ENCODE measurements around the gene COX5B.
A peak's percentile ranks its signal among the peaks of the same experiment; 100 is the strongest.
"Not testable (repeated sequence)": the region's sequence is repeated elsewhere in the genome, so short reads cannot be mapped to it uniquely, and the experiment has no call there.

COX5B gene

DNA sequence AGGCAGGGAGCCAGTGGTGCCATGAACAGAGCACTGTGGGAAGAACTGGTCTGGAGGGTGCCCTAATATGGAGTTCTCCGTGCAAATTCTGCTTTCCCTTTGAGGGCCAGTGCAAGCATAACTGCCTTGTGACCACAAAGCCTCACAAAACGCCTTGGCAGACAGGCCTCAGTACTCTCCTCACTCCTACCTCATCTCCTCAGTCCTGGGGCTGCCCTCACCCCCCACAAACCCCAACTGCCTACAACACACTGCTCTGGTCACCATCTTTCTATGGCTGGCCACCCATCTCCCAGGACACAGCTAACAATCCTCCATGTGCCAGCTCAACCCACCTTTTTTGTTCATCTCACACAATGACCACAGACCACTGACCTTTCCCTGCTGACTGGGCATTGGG lies 8.9 kb downstream of the COX5B start:
- no peak for DNase-seq

DNA sequence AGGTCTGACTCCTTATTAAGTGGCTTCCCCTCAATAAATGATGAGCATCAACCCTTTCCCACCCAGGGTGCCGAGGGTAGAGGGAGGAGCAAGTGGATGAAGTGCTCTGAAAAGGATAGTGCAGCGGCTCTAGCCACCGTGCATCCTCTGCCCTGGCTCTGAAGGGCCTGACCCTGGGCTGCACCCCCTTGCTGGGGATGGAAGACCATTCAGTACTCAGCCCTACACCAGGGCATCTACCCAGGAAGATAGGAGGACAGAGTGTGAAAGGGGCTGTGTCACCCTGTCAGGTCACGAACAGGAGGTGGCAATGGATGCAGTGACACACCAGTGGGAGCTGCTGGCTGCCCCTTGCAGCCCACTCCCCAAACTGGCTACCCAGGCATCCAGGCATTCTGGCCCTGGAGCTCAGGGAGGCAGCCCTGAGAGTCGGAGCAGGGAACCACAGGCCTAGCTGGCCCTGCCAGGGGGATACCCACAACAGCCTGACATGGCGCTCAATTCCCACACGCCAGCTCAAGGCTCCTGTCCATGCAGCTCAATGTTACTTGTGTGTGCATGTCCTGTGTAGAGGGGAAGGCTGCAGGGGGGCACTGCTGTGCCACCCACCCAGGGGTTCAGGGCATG lies 10.4 kb downstream of the COX5B start:
- DNase-seq: no peak

- no peak for DNase-seq
Observed at GRCh38 chr2:97656905-97657587, 11.2 kb downstream of the COX5B start.

GRCh38 chr2:97657986-97658690 lies 12.3 kb downstream of the COX5B start:
- no peak for DNase-seq

DNA sequence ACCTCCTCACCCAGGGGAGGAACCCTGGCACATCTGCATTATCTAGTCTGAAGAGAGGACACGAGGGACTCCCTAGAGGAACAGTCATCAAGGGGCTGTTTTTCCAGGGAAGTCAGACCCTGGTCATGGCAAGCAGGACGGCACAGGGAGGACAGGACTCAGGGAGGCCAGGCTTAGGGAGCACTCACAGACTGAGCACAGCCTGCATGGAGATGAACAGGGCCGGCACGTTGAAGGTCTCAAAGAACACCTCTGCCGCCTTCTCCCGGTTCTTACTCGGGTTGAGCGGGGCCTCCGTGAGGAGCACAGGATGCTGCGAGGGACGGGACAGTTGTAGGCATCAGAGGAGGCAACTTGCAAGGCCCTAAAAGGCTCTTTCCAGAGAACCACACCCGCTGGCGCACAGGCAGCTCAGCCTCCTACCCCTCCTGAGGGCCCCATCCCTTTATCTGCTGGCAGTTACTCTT lies 12.9 kb downstream of the COX5B start:
- DNase-seq: no peak

DNA sequence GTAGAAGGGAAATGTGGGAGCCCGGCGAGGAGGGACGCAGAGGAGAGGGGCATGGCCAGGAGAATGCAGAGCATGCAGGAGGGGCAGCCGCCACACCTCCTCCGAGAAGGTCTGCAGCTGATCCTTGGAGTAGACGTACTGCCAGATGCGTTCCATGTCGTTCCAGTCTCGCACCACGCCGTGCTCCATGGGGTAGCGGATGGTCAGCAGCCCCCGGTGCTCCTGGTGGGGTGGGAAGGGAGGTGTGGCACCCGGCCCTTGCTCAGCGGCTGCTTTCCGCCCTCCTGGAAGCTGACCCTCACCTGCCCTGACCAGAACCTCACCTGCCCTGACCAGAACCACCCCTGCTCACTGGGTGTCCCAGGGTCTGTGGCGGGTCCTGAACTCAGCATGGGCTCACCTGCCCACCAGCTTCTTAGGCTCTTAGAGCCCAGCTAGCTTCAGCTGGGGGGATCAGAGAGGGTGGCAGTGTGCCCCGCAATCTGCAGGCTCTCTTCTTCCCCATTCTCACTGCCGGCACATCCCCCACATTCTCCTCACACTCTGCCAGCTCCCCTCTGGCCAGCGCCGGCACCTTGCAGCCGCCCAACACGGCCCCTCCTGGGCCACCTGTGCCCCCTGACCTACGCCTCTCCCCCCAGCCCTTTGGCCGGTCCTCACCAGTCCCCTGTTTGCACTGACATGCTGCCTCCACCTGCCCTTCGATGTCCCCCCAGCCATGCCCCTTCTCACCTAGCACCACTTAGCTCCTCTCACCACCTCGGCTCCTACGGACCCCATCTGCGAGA lies 13.6 kb downstream of the COX5B start:
- no peak for DNase-seq

DNA sequence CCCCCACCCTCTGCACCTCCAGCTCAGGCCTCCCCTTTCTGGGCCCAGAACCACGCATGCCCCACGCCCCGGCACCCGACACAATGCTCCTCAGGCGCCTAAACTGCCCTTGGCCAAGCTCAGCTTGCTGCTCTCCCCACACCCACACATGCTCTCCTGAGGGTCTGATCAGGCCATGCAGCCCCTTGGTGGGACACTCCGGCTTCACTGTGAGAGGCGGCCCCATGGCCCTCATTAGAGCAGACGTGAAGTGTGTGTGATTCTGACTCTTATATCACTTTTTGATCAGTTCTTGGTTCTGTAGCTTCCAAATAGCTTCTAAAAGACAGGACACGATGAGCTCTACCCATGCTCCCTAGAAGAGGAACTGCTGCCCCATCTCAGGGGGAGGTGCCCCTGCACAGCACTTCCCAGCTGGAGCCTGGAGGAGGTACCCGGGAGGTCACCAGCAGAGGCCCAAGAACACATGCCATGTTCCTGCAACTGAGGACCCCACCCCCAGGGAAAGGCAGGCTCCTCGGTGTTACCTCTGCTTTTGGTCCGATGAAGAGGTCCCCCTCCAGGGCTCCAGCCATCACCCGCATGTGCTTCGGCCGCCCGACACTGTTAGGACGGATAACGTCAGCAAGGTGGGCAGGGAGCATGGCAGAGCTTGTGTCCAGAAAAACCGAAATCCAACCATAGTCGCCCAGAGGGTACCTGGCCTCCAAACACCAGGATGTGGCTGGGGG lies 14.3 kb downstream of the COX5B start:
- no peak for DNase-seq

- no peak for DNase-seq
Observed at GRCh38 chr2:97660775-97661389, 15.0 kb downstream of the COX5B start.

- no peak for DNase-seq
Observed at GRCh38 chr2:97661927-97662326, 16.1 kb downstream of the COX5B start.

GRCh38 chr2:97662386-97662894 lies 16.6 kb downstream of the COX5B start:
- no peak for DNase-seq

- DNase-seq: peak; percentile 1
Observed at GRCh38 chr2:97662895-97663625, 17.2 kb downstream of the COX5B start.

DNA sequence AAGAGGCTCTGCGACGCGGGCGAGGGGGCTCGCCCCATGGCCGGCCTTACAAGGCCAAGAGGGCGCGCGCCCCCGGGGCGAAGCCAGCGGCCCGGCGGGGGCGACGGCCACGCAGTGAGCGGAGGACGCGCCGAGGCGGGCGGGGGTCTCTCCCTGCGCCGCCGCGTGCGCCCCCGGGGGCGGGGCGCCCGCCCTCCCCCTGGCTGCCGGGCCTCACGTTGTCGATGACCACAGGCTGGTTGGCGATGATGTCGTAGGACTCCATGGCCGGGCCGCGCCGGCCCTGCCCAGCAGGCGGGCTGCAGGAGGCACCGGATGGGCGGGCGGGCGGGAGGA lies 17.7 kb downstream of the COX5B start:
- no peak for DNase-seq

DNA sequence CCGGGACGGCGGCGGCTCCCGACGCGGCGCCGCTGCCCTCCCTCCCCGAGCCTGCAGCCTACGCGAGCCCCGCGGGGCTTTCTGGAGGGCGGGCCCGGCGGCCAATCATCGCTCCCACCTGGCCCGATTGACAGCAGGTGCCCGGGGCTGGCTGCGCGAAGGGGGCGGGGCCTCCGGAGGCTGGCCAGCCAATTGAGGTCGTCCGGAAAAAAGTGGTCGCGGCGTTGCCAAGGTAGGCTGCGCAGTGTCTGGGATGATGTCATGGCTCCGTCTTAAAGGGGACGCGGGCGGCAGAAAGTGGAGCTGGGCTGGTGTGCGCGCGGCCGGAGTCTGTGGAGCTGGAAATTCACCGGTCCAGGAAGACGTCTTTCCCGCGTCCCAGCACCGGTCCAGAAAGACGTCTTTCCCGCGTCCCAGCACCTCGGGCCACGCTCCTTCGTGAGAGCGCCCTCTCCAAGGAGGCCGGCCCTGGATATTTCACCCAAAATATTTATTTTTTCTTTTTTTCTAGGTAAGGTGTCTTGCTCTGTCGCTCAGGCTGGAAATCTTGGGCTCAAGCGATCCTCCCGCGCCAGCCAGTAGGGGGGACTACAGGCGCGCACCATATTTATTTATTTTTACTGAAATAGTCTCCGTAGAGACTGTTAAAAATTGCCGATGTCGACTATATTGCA lies 18.2 kb downstream of the COX5B start, which contains the start of gene ACTR1B:
Gene ACTR1B (minus strand): TSS at position 83 of the 674 bp plus-strand sequence. CDS start 154 bp downstream, outside the sequence.
- peak; percentile 97 for DNase-seq

DNA sequence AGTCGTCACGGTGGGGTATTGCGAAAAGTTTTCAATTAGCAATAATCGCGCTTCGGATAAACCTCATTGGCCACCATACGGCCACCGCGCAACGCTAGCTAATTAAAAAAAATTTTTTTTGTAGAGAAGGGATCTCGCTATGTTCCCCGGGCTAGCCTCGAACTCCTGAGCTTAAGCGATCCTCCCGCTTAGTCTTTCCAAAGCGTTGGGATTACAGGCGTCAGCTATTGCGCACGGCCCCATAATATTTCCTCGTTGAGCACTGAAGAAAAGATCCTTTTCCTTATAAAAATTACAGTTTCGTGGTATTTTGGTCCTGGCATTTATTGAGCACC lies 18.7 kb downstream of the COX5B start:
- no peak for DNase-seq

GRCh38 chr2:97669448-97669847 lies 23.6 kb downstream of the COX5B start, which contains the start of gene C2orf92:
TSS of gene C2orf92 (plus strand) at chr2:97669713. CDS start at chr2:97669789, 76 bp downstream.
- DNase-seq: no peak

DNA sequence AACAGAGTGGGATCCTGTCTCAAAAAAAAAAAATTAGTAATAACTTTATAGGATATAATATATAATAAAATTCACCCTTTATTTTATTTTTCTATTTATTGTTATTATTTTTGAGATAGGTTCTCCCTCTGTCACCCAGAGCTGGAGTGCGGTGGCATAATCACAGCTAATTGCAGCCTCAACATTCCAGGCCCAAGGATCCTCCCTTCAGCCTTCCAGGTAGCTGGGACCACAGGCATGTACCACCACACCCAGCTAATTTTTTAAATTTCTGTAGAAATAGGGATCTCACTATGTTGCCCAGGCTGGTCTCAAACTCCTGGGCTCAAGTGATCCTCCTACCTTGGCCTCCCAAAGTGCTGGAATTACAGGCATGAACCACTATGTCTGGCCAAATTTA lies 24.6 kb downstream of the COX5B start:
- DNase-seq: no peak

- no peak for DNase-seq
Observed at GRCh38 chr2:97671526-97671925, 25.7 kb downstream of the COX5B start.

DNA sequence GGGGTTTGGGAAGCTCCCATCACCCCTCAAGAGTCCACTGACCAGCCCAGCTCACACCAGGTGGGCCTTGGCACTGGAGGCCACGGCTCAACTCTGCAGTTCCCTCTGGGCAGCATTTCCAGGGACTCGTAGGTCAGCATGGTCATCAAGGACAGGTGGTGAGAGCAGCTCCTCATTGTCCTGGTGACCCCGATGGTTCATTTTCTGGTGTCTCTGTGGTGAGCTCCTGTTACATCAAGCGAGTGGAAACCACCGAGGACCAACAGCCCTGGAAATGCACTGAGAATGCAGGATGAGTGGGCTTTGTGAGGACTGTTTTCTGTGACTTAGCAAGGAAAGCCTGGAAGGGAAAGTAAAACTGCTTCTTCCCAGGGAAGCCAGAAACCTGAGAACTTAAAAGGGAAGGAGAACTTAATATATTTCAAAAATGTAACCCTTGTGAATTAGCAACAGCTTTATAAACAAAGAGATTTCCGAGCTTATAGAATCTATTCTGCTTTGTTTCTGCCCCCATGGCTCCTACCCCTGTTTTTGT lies 26.8 kb downstream of the COX5B start:
- DNase-seq: not testable (repeated sequence)

DNA sequence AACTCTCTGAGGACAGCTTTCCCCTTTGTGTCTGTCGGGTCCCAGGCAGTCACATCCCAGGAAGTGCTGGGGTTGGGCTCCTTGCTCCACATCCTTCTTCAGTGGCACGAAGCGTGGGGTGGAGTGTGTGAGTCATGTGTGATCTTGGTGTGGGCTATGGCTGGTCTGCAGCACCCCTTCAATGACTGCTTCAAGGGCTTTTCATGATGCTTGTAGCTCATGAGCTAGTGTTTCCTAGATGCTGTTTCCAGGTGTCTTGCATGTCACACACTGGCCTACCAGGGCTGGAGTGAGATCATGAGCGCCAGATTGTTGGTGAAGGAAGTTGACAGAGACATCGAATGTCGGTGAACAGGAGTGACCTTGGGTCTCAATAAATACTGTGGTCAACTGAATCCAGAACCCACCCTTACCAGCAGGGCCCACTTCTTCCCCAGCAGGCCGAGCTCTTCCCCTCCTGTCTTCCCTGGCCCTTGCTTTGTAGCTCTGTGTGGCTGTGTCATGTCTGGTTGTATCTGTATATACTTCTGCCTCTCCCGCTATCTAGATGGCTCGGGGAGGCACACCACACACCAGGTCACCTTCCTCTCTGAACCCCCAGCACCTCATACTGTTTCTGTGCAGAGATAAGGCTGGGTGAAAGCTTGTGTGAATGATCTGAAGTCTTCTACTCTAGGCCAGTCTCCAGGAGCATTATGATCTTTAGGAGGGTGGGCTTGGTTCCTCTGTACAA lies 27.5 kb downstream of the COX5B start:
- no peak for DNase-seq

GRCh38 chr2:97673915-97674283 lies 28.0 kb downstream of the COX5B start:
- peak; percentile 5 for DNase-seq

Measured in NCI-H1417 treated with DMSO at 0.1 percent for 48 hours (cell line).